Activated gamma-delta T cell treated with anti-CD3 and anti-CD28 coated beads, Interleukin-2, amount 50 U/mL, for 16 hours (primary cell): Measurements from ENCODE around the gene PAN2.
"Not testable (repeated sequence)": the region's sequence is repeated elsewhere in the genome, so short reads cannot be mapped to it uniquely, and the experiment has no call there.

Experiments used
- DNase-seq: peaks from one replicate; pipeline ENCODE4 v3.0.0-alpha.2; 2020; ENCODE audit warnings: low read depth

Gene PAN2, protein sequence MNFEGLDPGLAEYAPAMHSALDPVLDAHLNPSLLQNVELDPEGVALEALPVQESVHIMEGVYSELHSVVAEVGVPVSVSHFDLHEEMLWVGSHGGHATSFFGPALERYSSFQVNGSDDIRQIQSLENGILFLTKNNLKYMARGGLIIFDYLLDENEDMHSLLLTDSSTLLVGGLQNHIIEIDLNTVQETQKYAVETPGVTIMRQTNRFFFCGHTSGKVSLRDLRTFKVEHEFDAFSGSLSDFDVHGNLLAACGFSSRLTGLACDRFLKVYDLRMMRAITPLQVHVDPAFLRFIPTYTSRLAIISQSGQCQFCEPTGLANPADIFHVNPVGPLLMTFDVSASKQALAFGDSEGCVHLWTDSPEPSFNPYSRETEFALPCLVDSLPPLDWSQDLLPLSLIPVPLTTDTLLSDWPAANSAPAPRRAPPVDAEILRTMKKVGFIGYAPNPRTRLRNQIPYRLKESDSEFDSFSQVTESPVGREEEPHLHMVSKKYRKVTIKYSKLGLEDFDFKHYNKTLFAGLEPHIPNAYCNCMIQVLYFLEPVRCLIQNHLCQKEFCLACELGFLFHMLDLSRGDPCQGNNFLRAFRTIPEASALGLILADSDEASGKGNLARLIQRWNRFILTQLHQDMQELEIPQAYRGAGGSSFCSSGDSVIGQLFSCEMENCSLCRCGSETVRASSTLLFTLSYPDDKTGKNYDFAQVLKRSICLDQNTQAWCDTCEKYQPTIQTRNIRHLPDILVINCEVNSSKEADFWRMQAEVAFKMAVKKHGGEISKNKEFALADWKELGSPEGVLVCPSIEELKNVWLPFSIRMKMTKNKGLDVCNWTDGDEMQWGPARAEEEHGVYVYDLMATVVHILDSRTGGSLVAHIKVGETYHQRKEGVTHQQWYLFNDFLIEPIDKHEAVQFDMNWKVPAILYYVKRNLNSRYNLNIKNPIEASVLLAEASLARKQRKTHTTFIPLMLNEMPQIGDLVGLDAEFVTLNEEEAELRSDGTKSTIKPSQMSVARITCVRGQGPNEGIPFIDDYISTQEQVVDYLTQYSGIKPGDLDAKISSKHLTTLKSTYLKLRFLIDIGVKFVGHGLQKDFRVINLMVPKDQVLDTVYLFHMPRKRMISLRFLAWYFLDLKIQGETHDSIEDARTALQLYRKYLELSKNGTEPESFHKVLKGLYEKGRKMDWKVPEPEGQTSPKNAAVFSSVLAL

DNA sequence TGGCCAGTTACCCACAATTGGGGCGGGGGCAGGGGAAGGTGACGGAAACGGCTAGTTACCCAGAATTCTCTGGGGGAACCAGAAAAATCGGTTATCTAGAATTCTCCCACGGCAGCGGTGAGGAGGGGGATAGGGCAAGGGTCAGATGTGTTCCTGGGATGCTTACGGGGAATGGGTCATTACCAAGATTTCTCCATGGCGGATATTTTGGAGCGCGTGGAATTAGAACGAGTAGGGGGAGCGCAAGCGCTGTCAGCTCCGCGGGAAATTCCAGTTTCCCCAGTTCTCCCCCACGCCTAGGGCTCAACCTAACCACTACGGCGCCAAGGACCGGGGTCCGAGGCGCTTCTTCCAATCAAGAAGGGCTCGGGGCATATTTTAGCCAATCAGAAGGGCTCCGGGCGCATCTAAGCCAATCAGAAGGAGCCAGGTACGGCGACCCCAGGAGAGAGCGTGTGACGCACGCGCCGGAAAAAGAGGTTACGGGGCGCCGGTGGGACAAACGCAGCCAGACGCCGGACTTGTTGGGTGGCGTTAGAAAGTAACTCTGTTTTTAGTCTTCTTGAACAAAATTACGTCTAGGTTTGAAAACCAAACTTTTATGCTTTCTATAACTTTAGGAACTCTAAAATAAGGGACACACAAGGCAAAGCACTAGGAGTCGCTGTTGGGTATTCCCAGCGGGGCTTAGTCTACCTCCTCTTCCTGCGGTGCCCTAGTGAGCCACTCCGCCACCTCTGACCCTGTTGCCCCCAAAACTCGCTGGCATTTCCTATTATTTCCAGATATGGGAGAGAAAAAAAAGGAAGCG lies at the start of gene PAN2:
Gene PAN2, minus strand, starts transcription at position 322 of the 811 bp plus-strand sequence. CDS start 906 bp downstream, outside the sequence.
- peak; percentile 88 for DNase-seq

DNA sequence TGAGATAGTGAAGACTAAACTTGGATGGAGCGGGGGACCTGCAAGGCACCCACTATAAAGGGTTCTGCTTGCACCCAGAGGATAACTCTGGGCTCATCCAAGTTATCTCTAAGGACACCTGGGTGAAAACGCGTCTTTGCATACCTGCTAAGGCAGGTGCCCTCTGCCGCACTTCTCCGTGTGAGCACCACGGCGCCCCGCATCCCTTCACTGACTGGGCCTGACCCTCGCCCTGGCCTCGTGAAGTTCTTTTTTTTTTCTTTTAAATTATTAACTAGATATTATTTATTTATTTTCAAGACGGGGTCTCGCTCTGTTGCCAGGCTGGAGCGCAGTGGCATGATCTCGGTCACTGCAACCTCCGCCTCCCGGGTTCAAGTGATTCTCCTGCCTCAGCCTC lies 48.8 kb upstream of the PAN2 start:
- DNase-seq = no peak

DNA sequence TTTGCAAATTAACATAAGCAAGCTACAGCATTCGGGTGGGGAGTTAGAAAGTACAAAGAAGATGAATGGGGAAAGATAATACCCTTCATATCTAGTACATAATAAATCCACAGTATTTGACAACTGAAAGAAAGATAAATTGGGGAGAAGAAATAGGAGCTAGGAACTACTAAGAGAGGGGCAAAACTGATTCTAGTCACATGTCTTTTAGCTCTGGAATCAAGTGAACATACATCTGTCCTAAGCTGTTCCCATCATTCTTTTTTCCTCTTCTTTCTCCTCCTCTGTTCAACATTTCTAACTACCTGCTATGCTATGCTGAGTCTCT lies 44.2 kb upstream of the PAN2 start:
- no peak for DNase-seq

DNA sequence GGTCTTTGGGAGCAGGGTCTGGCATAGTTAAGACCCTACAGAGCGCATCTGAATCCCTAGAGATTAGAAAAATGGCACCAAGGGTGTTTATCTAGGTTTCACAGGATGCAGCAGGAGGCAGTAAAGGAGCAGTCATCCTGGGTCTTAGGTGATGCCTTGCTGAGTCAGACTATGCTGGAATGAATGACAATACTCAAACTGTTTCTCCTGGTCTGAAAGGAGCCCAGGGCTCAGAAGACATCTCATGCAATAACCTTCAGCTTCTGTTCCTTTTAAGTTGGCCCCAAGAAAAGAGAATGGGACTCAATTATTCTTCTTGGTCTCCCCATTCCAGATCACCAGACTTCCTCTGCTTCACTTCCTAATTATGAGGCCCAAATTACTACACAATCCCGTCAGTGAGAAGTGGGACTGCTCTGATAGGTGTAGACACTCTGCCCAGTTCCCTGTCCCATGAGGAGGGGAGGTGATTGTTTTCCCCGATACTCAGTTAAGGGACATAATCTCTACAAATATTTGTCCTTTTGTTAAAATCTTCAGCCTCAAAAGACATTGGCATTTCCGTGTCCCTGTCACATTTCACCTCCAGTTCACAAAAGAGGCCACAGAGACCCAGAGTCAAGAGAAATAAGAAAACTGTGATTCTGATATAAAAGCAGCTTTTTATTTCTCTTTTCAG lies 43.6 kb upstream of the PAN2 start:
- no peak for DNase-seq

DNA sequence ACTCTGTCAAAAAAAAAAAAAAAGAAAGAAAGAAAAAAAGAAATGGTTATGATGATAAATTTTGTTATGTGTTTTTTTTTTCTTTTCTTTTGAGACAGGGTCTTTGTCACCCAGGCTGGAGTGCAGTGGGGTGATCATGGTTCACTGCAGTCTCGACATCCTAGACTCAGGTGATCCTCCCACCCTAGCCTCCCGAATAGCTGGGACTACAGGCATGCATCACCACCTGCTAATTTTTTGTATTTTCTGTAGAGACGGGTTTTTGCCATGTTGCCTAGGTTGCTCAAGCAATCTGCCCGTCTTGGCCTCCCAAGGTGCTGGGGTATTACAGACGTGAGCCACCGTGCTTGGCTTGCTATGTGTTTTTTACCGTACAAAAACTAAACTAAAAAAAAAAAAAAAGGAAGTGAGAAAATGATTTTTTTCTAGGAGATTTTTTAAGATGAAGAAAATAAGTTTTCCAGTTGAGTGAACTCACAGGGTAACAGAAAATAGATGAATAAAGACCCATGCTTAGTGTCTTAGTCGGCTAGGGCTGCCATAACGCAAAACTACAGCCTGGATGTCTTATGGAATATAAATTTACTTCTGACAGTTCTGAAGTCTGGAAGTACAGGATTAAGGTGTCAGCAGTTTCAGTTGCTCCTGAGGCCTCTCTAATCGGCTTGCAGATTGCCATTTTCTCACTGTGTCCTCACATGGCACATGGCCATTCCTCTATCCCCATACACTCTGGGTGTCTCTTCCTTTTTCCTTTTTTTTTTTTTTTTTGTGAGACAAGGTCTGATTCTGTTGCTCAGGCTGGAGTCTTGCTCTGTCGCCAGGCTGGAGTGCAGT lies 42.0 kb upstream of the PAN2 start:
- no peak for DNase-seq

DNA sequence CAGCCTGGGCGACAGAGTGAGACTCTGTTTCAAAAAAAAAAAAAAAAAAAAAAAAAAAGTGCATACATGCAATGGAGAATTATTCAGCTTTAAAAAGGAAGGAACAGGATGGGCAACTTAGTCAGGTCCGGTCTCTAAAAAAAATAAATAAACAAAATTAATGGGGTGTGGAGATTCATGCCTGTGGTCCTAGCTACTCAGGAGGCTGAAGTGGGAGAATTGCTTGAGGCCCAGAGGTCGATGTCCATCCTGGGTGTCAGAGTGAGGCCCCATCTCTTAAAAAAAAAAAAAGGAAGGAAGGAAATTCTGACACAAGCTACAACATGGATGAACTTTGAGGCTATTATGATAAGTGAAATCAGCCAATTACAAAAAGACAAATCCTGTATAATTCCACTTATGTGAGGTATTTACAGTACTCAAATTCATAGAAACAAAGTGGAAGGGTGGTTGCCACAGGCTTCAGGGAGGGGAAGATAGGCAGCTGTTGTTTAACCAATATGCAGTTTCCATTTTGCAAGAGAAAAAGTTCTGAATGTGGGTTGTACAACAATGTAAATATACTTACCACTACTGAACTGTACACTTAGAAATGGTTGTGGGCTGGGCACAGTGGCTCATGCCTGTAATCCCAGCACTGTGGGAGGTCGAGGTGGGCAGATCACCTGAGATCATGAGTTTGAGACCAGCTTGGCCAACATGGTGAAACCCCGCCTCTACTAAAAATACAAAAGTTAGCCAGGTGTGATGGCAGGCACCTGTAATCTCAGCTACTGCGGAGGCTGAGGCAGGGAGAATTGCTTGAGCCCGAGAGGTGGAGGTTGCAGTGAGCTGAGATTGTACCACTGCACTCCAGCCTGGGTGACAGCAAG lies 41.2 kb upstream of the PAN2 start:
- DNase-seq = no peak

DNA sequence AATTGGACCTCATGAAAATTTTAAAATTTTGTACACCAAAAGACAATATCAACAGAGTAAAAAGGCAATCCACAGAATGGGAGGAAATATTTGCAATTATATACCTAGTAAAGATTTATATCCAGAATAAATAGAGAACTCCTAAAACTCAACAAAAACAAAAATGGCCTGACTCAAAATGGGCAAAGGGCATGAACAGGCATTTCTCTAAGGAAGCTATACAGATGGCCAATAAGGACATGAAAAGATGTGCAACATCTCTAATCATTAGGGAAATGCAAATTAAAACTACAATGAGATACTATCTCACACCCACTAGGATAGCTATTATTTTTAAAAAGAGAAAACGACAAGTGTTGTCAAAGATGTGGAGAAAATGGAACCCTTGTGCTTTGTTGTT lies 39.7 kb upstream of the PAN2 start:
- no peak for DNase-seq

DNA sequence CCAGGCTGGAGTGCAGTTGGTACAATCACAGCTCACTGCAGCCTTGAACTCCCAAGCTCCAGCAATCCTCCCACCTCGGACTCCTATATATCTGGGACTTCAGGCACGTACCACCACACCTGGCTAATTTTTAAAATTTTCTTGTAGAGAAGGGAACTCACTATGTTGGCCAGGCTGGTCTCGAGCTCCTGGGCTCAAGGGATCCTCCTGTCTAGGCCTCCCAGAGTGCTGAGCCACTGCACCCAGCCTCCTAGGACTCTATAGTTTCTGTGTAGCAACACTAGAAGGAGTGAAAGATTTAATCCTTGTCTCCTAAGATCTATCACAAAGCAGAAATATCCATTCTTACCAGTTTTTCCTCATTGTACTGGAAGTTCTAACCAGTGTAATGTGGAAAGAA lies 33.1 kb upstream of the PAN2 start:
- DNase-seq = no peak

DNA sequence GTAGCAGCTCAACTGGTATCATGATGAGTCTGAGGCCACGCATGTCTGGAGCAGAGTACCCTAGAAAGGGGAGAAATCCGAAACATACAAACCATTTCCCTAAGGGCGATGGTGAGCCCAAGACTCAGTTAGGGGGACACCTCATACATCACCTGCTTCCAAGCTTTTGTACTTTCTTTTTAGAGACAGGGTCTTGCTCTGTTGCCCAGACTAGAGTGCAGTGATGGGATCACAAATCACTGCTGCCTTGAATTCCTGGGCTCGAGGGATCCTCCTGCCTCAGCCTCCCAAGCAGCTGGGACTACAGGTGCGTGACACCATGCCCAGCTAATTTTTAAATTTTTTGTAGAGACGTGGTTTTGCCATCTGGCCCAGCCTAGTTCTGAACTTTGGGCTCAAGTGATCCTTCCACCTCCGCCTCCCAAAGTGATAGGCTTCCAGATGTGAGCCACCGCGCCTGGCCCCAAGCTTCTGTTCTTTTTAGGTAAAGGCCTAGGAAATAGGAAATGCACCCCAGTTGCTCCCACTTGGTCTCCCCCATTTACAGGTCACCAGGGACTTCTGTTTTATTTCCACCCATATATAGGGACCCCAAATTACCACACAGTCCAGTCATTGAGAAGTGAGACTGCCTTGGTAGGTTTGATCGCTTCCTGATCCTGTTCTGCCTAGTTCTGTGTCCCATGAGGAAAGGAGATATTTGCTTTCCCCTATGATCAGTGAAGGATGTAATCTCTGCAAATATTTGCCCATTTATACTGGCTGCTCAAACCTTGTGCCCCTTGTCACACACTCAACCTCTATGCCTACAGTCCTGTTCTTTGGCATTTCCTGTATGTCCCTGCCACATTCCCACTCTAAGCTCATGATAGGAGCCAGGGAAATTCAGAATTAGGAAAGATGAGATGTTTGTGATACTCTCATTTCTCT lies 28.6 kb upstream of the PAN2 start, which contains the start of gene APOF:
Gene APOF, minus strand, starts transcription at position 728 of the 930 bp plus-strand sequence. Its CDS starts 112 bp downstream, at position 616.
- no peak for DNase-seq

DNA sequence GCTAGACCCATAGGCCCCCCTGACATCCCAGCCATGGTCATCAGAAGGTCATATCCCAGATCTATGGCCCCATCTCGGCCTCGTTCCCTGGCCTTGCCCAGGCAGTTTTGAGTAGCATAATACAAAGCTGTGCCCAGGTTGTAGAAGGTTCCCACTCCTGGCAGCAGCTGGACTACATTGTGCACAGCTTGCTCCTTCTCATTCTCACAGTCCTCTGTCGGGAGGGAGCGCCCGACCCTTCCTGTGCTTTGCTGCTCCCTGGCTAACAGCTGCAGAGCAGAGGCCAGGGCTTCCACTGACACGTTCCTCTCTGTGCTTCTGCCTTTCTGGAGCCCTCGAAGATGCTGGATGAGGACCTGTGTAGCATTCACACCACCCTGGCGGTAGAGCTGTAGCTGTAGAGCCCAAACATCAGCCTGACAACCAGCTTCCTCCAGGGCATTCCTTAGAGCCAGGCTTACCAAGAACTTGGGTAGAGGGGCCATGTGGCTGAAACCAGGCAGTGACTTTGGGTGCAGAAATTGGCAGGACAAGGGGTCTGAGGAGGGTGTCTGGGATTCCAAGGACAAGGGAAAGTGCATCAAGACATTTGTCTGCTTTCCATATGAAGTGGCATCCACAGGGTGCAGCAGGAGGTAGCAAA lies 27.8 kb upstream of the PAN2 start:
- no peak for DNase-seq

DNA sequence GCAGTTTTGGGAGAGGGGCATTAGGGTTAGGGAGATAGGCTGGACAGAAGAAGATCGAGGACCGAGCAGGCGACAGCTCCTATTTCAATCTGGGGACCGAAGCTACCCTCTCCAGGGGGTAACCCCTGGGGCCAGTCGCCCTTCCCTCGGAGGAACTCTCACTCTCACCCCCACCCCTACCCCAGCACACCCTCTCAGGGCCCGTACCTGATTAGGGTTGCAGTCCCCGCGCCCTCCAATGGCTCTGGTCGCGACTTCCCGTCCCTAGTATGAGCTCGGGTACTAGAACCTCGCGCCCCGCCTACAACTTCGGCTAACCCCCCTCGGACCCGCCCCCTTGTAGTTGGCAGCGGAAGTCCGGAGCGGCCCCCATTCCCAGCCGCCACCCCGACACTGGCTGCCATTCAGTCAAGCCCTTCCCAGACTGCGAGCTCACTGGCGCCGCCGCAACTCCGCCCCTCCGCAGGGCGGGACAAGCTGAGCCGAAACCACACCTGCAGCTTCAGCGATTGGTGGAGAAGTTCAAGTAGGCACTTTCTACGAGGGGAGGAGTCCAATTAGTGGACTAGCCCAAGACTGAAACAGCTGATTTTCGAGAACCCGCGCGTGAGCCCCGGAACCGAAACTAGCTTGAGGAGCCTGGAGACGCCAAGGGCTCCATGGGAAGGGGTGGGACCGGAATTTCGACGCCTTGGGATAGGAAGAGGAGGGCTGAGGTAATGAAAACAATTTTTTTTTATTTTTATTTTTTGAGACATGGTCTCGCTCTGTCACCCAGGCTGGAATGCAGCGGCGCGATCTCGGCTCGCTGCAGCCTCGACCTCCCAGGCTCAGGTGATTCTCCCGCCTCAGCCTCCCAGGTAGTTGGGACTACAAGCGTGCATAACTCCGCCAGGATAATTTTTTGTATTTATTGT lies 26.3 kb upstream of the PAN2 start, which contains the start of gene STAT2:
Gene STAT2, minus strand, starts transcription at position 257 of the 917 bp plus-strand sequence. CDS start 3,536 bp downstream, outside the sequence.
- peak; percentile 98 for DNase-seq

DNA sequence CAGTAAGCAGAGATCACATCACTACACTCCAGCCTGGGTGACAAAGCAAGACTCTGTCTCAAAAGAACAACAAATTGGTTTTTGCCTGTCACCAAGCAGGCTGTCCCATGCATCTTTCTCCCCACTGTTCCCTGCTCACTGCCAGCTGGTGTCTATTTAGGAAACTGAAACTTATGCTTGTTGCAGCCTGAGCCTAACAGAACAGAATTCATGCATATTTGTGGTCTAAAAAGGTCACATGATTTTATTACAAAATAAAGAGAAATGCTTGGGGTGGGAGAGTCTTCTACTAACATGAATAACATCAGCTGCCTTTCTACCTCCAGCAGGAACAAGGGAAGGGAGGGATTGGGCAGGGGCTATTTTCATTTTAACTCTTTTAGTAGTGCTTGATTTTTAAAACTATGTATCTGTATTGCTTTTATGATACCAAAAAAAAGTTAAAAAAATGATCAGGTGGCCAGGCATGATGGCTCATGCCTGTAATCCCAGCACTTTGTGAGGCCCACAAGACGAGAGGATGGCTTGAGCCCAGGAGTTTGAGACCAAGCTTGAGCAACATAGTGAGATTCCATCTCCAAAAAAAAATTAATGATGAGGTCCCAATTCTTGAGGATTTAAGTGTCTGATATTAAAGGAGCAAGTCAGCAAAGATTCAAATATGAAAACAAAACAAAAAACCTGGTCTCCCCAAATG lies 25.2 kb upstream of the PAN2 start:
- DNase-seq = no peak

DNA sequence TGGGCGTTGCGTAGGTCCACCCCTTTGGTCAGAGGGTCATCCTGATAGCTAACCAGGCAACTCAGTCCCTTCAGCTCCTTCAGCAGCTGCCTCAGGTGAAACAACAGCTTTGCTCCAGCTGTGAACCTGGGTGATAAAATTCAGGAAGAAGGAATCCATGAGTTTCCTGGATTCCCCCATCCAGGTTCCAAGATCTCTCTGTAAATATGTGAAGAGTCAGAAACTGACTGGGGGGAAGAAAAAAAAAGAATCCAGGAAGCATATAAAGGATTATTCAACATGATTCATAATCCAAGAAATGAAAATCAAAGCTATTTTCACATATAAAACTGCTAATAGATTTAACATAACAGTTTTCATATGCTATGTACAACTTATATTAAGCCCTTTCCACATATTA lies 17.5 kb upstream of the PAN2 start:
- no peak for DNase-seq

DNA sequence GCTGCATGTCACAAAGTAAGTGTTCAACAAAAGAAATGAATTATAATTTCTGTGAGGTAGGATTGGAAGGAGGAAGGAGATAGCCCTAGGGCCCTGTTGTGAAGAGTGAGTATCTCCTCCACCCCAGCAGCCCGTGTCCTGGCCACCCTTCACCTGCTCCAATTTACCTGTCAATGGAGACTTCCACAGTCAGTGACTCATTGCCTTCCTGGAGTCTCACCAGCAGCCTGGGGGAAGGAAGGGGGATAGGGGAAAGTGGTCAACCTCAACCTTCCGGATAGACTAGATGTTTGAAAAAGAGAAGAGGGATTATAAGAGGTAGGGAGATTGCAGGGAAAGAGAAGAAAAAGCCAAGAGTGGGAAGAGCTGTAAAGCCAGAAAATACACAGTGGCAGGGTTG lies 16.9 kb upstream of the PAN2 start:
- no peak for DNase-seq

DNA sequence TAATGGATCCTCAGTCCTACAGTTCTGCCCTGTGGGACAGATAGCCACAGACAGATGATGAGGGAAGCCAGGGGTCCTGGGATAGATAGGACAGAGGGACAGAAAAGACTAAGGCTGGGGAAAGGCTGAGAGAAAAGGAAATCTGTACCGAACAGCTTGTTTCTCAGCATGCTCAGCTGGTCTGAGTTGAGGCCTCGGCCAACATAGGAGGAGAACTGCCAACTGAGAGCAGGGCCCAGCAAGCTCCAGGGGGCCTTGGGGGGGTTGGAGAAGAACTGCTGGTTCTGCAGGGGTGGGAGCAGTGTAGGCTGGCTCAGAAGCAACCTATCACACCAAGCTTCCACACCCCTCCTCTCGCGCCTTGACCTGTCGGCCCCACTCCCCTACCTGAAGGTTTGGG lies 15.0 kb upstream of the PAN2 start:
- DNase-seq = no peak

DNA sequence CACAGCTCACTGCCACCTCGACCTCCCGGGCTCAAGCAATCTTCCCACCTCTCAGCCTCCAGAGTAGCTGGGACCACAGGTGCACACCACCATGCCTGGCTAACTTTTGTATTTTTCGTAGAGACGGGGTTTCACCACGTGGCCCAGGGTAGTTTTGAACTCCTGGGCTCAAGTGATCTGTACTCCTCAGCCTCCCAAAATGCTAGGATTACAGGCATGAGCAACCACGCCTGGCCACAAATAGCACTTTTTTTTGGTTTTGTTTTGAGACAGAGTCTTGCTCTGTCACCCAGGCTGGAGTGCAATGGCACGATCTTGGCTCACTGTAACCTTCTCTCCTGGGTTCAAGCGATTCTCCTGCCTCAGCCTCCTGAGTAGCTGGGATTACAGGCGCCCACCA lies 13.5 kb upstream of the PAN2 start:
- not testable (repeated sequence) for DNase-seq
